Raji (cell line): ENCODE results near the gene DCBLD1.

Source experiments
- POLR2A ChIP-seq: IDR thresholded peaks from 2 replicates; pipeline ENCODE4 v1.6.1; 2011; ENCODE audit warnings: low read depth, low read length, control low read depth; ENCODE audit not compliant: insufficient read depth

The DCBLD1 gene

DNA sequence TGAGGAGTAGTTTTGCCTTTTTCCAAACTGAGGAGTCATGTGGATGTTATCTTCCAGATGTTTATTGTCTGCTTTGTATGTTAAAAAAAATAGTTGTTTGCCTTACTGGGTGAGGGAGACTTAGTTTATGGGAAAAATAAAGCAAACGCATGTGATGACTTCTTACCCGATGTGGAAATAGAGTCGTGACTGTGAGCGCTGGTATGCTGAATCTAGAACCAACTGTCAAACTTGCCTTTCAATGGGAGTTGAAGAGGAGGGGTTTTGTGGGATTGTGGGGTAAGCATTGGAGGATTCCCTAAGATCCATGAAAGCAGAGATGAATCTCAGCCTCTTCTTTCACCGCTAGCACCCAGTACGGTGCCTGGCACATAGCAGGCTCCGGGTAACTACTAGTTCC lies 5.3 kb downstream of the DCBLD1 start:
- TF ChIP-seq POLR2A: no peak

DNA sequence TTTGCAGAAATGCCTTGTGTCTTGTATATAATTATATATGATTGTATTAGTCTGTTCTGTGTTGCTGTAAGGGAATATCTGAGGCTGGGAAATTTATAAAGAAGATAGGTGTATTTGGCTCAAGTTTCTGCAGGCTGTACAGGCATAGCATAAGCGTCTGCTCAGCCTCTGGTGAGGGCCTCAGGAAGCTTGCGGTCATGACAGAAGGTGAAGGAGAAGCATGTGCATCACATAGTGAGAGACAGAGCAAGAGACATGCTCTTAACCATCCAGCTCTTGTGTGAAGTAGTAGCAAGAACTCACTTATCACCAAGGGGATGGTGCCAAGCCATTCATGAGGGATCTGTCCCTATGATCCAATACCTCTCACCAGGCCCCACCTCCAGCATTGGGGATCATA lies 6.5 kb downstream of the DCBLD1 start:
- no peak for TF ChIP-seq POLR2A

DNA sequence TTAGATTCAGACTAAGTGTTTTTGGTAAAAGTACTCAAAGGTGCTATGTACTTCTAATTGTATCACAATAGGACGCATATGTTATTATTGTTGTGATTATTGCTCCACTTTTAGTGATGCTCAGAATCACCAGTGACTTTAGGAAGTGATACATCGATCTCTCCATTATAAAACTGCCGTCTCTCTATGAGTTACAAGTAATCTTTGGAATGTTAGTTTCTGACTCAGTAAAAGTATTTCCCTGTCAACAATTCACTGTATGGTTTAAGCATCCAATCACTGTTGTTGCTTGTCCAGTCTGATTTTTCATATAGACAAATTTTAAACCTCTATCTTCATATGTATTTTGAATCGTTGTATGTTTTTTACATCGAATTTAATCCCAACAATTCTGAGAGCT lies 9.4 kb downstream of the DCBLD1 start:
- no peak for TF ChIP-seq POLR2A

DNA sequence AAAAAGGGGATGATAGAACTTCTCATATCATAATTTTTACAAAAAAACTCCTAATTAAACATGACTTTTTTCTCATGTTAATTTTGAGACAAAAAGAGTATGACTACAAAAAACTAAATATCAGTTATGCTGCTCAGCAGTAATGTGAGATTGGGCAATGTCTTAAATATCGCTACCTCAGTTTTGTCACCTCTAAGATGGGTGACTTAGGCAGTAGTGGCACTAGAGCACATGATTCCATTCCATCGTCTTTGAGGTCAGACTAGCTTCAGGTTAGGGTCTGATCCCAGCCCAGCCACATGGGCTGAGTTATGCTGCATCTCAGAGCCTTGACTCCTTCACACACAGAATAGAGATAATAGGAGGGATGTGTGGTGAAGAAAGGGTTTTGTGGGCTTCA lies 11.0 kb downstream of the DCBLD1 start:
- TF ChIP-seq POLR2A: no peak

DNA sequence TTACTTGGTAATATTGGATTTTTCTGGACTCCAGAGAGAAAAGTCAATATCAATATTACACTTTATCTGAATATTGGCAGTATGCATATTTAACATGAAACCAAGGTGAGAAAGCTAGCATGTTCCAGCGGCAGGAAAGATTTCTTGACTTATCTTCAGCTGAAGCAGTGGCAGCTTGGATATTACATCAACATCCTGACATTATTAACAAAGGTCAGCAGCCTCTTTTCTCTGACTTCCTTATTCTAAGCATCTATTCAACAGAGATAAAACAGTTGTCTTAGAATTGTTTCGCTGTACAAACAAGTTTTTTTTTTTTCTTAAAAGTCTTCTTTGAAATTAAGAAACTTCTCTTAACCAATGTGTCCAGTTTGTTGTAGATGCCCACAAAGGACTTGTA lies 11.8 kb downstream of the DCBLD1 start:
- no peak for TF ChIP-seq POLR2A

DNA sequence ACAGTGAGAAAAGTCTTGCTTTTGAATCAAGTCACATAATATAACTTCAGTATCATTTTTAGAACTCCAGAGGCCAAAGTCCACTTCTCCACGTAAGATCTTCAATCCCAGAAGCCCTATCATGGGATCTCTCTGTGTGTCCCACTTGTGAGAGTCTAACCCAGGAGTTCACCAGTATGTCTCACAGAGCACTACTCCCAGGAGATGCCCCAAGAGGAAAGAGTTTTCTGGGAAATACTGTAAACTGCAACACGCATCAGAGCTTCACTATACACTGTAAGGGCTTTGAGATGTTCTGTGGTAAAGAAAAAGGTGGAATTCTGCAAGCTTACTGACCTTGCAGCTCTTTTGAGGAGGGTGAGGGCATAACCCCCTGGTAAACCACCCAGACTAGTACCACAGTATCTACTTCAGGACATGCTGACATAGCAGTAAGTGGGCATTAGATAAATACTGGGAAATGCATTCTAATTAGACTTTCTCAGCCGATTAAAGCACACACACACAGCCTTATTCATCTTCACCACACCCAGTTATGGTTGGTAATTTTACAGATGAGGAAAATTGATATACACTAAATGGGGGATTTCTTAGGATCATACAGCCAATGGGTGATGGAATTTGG lies 12.3 kb downstream of the DCBLD1 start:
- TF ChIP-seq POLR2A: no peak

DNA sequence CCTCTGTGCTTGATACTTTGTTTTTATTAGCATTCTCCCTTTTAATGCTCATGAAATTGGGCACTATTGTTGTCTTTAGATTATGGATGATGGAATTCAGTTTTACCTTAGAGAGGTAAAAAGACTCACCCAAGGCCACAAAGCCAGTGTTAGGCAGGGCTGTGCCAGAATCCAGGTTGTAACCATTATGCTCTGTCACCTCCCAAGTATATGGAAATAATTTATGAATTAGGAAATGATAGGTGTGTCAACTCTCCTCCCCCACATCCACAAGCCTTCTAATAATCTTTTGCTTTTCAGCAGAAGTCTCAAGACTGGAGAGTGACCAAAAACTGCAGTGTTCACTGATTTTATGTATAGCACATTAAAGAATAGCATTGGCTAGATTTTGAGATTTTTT lies 13.0 kb downstream of the DCBLD1 start:
- TF ChIP-seq POLR2A: no peak

DNA sequence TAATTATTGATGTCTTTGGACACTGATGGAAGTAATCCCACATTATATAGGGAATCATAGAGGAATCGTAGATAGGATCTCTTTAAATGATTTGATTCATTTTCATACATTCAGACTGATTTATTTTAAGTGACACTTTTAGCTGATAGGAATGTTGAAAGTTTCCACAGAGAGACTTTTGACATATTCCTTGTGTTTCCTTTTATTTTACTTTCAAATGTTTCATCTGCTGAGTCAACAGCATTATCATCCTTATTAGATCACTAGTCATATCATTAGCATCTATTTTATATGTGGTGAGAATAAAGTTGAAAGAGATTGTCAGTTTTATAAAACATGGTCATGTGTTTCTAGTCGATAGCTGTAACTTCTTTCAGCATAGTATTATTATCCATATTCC lies 13.4 kb downstream of the DCBLD1 start:
- no peak for TF ChIP-seq POLR2A

DNA sequence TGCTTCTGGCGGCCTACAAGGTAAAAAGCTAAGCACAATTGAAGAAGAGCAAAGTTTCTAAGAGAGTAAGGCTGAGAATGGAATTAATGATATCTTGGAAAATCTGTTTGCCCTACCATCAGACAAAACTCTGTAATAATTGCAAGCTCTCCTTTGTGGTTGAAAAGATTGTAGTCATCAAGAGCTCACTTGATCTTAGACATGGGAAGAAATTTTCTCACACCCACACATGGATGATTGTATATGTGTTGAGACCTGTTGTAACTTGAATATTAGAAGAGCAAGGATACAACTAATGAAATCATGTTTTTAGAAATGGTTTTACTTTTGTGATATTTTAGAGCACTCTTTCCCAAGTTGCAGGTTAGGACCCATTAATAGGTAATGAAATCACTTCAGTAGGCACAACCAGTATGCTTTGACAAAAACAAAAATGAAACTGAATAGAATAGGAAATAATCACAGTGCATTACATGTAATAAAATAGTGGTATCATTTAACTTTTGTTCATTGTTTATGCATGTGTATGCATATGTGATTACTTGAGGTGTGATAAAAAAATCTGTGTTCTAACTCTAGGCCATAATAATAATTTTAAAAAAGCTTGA lies 14.0 kb downstream of the DCBLD1 start:
- TF ChIP-seq POLR2A: no peak

DNA sequence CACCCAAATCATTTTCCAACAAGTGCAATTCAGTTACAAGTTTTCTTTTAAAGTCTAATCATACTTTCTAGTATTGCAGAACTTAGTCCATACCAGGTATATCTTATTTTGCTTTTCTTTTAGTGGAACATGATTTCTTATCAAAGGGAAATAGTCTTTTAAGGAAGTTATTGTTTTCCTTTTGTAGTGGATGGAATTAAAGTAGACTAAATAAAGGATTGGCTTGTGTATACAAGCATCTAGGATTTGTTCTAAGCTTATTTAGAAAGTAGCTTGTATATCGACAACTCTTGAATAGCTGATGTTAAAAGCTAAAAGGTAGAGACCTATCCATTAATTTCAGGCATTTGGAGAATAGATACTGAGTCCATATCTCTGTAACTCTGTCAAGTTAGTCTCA lies 14.8 kb downstream of the DCBLD1 start:
- TF ChIP-seq POLR2A: no peak

DNA sequence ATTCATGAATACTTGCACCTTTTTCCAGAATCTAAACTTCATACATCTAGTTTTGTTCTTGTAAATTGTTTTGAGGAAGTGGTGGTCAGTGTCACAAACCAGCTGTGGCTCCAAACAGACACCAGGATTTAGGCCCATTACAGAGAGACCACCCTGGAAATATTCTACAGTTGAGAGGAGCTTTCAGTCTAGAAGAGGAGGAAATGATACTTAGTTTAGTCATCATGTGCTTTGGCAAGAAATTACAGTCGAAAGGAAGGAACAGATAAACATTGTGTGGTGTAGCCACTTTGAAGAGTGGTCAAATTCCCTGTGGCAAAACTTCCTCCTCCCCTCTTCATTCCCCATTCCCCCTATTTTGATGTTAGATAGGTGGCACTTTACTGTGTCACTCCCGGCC lies 15.7 kb downstream of the DCBLD1 start:
- no peak for TF ChIP-seq POLR2A

DNA sequence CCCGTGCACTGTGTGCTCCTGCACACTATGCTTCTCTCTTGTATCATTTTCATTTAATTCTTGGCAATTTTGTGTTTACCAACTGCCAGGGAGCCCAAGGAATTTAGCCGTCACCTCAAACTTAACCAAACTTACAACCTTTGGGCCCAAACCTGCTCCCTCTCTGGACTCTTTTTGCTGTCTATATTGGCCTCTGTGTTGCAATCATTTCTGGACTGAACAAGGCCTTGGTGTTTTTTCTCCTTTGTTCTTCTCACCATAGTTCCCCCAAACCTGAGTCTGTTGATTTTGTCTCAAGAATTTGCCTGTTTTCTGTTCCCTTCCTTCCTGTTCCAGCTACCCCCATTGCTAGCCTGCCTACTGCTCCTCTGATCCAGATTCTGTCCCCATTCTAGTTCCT lies 19.2 kb downstream of the DCBLD1 start:
- TF ChIP-seq POLR2A: no peak

DNA sequence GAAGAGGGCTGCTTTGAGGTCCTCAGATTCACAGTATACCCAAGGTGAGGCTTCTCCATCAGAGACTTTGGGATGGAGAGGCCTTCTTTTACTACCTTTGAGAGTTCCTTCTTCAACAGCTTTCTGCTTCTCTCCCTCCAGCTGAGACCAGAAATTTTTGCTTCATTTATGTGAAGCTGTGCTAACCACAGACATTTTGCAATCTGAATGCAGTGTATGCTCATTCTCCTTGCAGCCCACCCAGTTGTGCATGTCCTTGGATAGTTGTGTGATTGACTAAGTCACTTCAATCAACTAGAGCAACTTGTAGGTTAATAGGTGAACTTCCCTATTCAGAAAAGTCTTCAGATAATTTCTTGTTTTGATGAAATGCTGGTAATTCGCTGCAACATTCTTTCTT lies 20.1 kb downstream of the DCBLD1 start:
- TF ChIP-seq POLR2A: no peak

DNA sequence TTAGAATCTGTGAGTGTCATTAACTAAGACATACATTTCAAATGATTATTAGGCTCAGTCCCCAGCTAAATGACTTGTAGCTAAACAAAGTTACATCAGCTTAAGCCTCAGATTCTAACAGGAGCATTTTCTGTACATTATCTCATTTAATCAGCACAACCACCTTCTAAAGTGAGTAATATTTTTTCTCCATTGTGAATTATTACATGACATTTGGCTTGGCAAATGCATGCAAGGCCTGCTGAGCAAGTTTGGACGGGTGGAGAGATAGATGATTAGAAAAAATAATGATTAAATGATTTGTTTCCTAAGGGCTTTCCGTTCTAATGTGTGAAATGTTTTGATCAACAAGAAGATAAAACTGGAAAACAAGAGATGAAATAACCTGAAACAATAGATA lies 20.7 kb downstream of the DCBLD1 start:
- TF ChIP-seq POLR2A: no peak

DNA sequence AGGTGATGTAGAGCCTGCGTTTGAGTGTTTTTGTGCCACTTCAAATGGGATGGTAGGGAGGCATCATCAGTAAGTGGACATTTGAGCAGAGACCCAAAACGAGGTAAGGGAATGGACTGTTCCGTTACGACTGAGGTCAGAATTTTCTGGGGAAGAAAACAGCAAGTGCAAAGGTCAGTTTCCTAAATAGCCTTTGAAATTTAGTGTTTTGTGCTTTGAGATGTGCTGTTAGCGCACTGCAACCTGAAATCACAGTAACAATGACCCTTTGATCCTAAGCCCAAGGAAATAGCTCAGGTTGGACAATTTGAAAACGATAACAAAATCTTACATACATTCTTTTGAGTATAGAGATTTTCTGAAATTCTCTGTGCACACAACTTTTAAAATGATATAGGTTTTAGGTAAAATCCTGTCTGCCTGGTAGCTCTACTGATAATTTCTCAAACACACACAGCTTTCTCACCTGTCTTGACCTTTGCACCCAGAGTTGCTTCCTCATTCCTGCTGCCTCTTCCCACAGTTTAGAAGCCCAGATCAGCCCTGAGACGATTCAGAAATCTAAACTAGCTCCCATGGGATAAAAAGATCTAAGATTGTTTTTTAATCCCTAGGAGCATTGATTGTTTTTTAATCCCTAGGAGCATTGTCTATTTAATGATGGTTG lies 22.1 kb downstream of the DCBLD1 start:
- TF ChIP-seq POLR2A: no peak

DNA sequence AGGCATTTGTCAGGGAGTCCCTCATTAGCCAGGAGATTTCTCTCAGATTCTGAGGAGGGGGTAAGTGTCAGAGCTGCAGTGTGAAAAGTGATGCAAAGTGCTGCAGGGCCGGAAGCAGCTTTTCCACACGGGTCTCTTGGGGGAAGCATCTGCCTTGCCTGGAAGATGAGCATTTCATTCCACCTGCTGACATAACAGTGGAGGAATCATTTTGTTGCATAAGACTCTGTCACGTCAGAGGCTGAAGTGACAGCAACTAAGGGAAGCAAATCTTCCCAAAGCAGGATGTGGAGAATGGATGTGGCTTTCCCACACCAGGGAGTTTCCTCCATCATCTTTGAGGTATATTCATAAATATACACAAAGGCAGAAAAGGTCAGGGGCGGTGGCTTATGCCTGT lies 22.8 kb downstream of the DCBLD1 start:
- no peak for TF ChIP-seq POLR2A
